AG09319 (cell line): ENCODE results near the gene TP53BP2.
"Not testable (repeated sequence)": the region's sequence is repeated elsewhere in the genome, so short reads cannot be mapped to it uniquely, and the experiment has no call there.

Experiments used
- DNase-seq: peaks from one replicate; pipeline ENCODE4 v3.0.0-alpha.2; 2010; ENCODE audit warnings: low read depth; ENCODE audit errors: extremely low read depth
- CTCF ChIP-seq: IDR thresholded peaks from 2 replicates; pipeline ENCODE4 v1.5.1; 2011; ENCODE audit warnings: low read depth, mild to moderate bottlenecking, inconsistent platforms, low read length, moderate library complexity

Gene TP53BP2

GRCh38 chr1:223815865-223816264 lies 29.9 kb downstream of the TP53BP2 start:
- no peak for TF ChIP-seq CTCF

GRCh38 chr1:223815020-223815853 lies 30.5 kb downstream of the TP53BP2 start:
- no peak for DNase-seq
- no peak for TF ChIP-seq CTCF

More at GRCh38 chr1:223815865-223816264, 29.9 kb downstream of the TP53BP2 start:
- no peak for DNase-seq

- DNase-seq, result no peak
- TF ChIP-seq CTCF, result no peak
Measured at GRCh38 chr1:223813645-223814044, 32.1 kb downstream of the TP53BP2 start.

GRCh38 chr1:223811634-223812101 lies 34.1 kb downstream of the TP53BP2 start:
- peak; percentile 49 for TF ChIP-seq CTCF
- no peak for DNase-seq

- DNase-seq, result no peak
- TF ChIP-seq CTCF, result no peak
Measured at GRCh38 chr1:223810586-223810985, 35.2 kb downstream of the TP53BP2 start.

- not testable (repeated sequence) for DNase-seq
Measured at GRCh38 chr1:223809905-223810304, 35.8 kb downstream of the TP53BP2 start.

GRCh38 chr1:223803211-223803610 lies 42.5 kb downstream of the TP53BP2 start:
- TF ChIP-seq CTCF, result no peak
- no peak for DNase-seq

GRCh38 chr1:223802602-223803001 lies 43.1 kb downstream of the TP53BP2 start:
- DNase-seq, result no peak
- TF ChIP-seq CTCF, result no peak
